ENCODE data around the gene NEU2. TPM values are rescaled to one million over a fixed set of nuclear protein-coding genes. Genes with fewer than 3 reads are reported as not detected.

Gene NEU2
- total RNA-seq, 1 experiment from 2014 or later, result not detected

GRCh38 chr2:233063976-233064411 lies 31.5 kb downstream of the NEU2 start:
- ChIA-PET CTCF (no interaction called here), POLR2A (no interaction called here), RAD21 (ENCODE audit: low non-redundant PET in 1 of 2, low total read pairs in 2 of 2, uncharacterized antibody in 2 of 2, unreplicated experiment in 2 of 2) (no interaction called here)
- TF ChIP-seq CEBPB (IDR thresholded peaks at IDR 0.05; ENCODE audit: low read depth) (no peak), JUND (IDR thresholded peaks at IDR 0.05) (no peak), EGR1 (IDR thresholded peaks at IDR 0.05; ENCODE audit: low read depth) (no peak), ZFX (IDR thresholded peaks at IDR 0.05) (no peak), SP1 (IDR thresholded peaks at IDR 0.05; ENCODE audit: low read depth) (no peak), SIN3A (IDR thresholded peaks at IDR 0.05; ENCODE audit: low read depth) (no peak), ELF1 (IDR thresholded peaks at IDR 0.05; ENCODE audit: borderline replicate concordance, low read depth) (no peak), MAX (IDR thresholded peaks at IDR 0.05) (no peak), FOSL1 (IDR thresholded peaks at IDR 0.05; ENCODE audit: low read depth) (no peak), RAD21 (IDR thresholded peaks at IDR 0.05; ENCODE audit: low read depth) (no peak), YY1 (IDR thresholded peaks at IDR 0.05; ENCODE audit: extremely low read depth, insufficient replicate concordance, low read depth, low read length) (no peak), ZNF274 (IDR thresholded peaks at IDR 0.05; ENCODE audit: low read depth, low read length) (no peak), CBX3 (IDR thresholded peaks at IDR 0.05; ENCODE audit: low read depth) (no peak), ZBTB33 (IDR thresholded peaks at IDR 0.05; ENCODE audit: extremely low read depth, insufficient replicate concordance, low read length) (no peak)
- Histone ChIP-seq H3K4me1 (ENCODE audit: control insufficient read depth in 1 of 2, insufficient read depth in 2 of 2, low read length in 2 of 2) (no peaks in the 10 kb centered on the region), H3K9me2 (ENCODE audit: insufficient read depth) (no peaks in the 10 kb centered on the region), H3K36me3 (ENCODE audit: control insufficient read depth in 1 of 2, insufficient read depth in 2 of 2, low read length in 2 of 2) (no peaks in the 10 kb centered on the region), H3K9ac (ENCODE audit: low read length) (no peak overlapping the region), H3K4me2 (ENCODE audit: low read length) (no peak overlapping the region), H2AFZ (ENCODE audit: low read depth, low read length, poor library complexity, severe bottlenecking) (no peak overlapping the region), H3K27me3 (ENCODE audit: insufficient read depth, low read length) (no peaks in the 10 kb centered on the region), H3K79me2 (ENCODE audit: insufficient read depth, low read length) (no peaks in the 10 kb centered on the region), H3K9me3 (ENCODE audit: control insufficient read depth in 1 of 2, insufficient read depth in 1 of 2, low read depth in 1 of 2, low read length in 2 of 2) (no peaks in the 10 kb centered on the region), H3K4me3 (replicated peaks in 1 of 2; ENCODE audit: low read depth in 1 of 2, low read length in 2 of 2) (no peak overlapping the region), H4K20me1 (ENCODE audit: insufficient read depth) (no peaks in the 10 kb centered on the region), H3K27ac (ENCODE audit: low read depth, low read length) (no peak overlapping the region)
- ATAC-seq, result no peak
- no TSS peak for BruUV-seq (replicated peaks)
- intact Hi-C loops (cut with micrococcal nuclease), result no loop called here
- DNase-seq (ENCODE audit: low read depth, low spot score), result no peak

Data from HCT116 (cell line).